ENCODE data around the gene TMEM43.

Gene TMEM43

GRCh38 chr3:14170531-14171159 is 45.8 kb downstream of the TMEM43 start:
- H3K9ac ChIP-seq (ENCODE audit: low read depth, low read length): no peak overlapping the region

GRCh38 chr3:14172496-14172895 is 47.6 kb downstream of the TMEM43 start:
- Histone ChIP-seq H3K36me3 (ENCODE audit: insufficient read depth, low read length) (peaks cover 51% of the 10 kb centered on the region), H3K4me2 (ENCODE audit: low read length) (no peak overlapping the region), H3K4me3 (ENCODE audit: low read length) (no peak overlapping the region), H3K9me3 (replicated peaks; ENCODE audit: low read length) (no peaks in the 10 kb centered on the region), H3K9ac (ENCODE audit: low read depth, low read length) (no peak overlapping the region), H3K4me1 (ENCODE audit: control insufficient read depth, insufficient read depth, low read length) (peaks cover 22% of the 10 kb centered on the region), H3K27me3 (ENCODE audit: control insufficient read depth, insufficient read depth, low read length) (no peaks in the 10 kb centered on the region)

More at GRCh38 chr3:14170531-14171159, 45.8 kb downstream of the TMEM43 start:
- Histone ChIP-seq H3K4me2 (ENCODE audit: low read length) (peak overlapping the region; percentile 5), H3K27me3 (ENCODE audit: control insufficient read depth, insufficient read depth, low read length) (no peaks in the 10 kb centered on the region), H3K9me3 (replicated peaks; ENCODE audit: low read length) (no peaks in the 10 kb centered on the region), H3K4me1 (ENCODE audit: control insufficient read depth, insufficient read depth, low read length) (peaks cover 17% of the 10 kb centered on the region), H3K36me3 (ENCODE audit: insufficient read depth, low read length) (peaks cover 65% of the 10 kb centered on the region), H3K4me3 (ENCODE audit: low read length) (no peak overlapping the region)

- no peak overlapping the region for H3K4me2 ChIP-seq (ENCODE audit: low read length)
- no peak overlapping the region for H3K9ac ChIP-seq (ENCODE audit: low read depth, low read length)
- no peaks in the 10 kb centered on the region for H3K27me3 ChIP-seq (ENCODE audit: control insufficient read depth, insufficient read depth, low read length)
- H3K4me1 ChIP-seq (ENCODE audit: control insufficient read depth, insufficient read depth, low read length): peaks cover 28% of the 10 kb centered on the region
- H3K36me3 ChIP-seq (ENCODE audit: insufficient read depth, low read length): peaks cover 33% of the 10 kb centered on the region
- H3K4me3 ChIP-seq (ENCODE audit: low read length): no peak overlapping the region
- H3K9me3 ChIP-seq (replicated peaks; ENCODE audit: low read length): no peaks in the 10 kb centered on the region
These were observed 49.6 kb downstream of the TMEM43 start for GRCh38 chr3:14174483-14174882.

GRCh38 chr3:14175383-14176037 is 50.7 kb downstream of the TMEM43 start:
- H3K9ac ChIP-seq (ENCODE audit: low read depth, low read length): no peak overlapping the region
- H3K36me3 ChIP-seq (ENCODE audit: insufficient read depth, low read length): peaks cover 23% of the 10 kb centered on the region
- H3K4me1 ChIP-seq (ENCODE audit: control insufficient read depth, insufficient read depth, low read length): peaks cover 28% of the 10 kb centered on the region
- no peaks in the 10 kb centered on the region for H3K27me3 ChIP-seq (ENCODE audit: control insufficient read depth, insufficient read depth, low read length)
- H3K4me2 ChIP-seq (ENCODE audit: low read length): no peak overlapping the region
- no peak overlapping the region for H3K4me3 ChIP-seq (ENCODE audit: low read length)
- no peaks in the 10 kb centered on the region for H3K9me3 ChIP-seq (replicated peaks; ENCODE audit: low read length)

- Histone ChIP-seq H3K9ac (ENCODE audit: low read depth, low read length) (peak overlapping the region; percentile 95), H3K4me1 (ENCODE audit: control insufficient read depth, insufficient read depth, low read length) (peaks cover 18% of the 10 kb centered on the region), H3K4me3 (ENCODE audit: low read length) (peak overlapping the region; percentile 83)
These were observed 52.9 kb downstream of the TMEM43 start for GRCh38 chr3:14177580-14178246.

GRCh38 chr3:14178247-14179113 is 53.6 kb downstream of the TMEM43 start, which contains the start of the genes LSM3 and XPC:
Gene LSM3 (plus strand): TSS chr3:14178817. CDS start chr3:14178861, 44 bp downstream.
Gene XPC (minus strand): TSS chr3:14178601. CDS start chr3:14178568, 33 bp downstream.
- Histone ChIP-seq H3K4me2 (ENCODE audit: low read length) (peak within 1 kb of the TSS; percentile 83), H3K9ac (ENCODE audit: low read depth, low read length) (peak within 1 kb of the TSS; percentile 95), H3K9me3 (replicated peaks; ENCODE audit: low read length) (no peaks in the 10 kb centered on the region), H3K27me3 (ENCODE audit: control insufficient read depth, insufficient read depth, low read length) (no peaks in the 10 kb centered on the region), H3K4me1 (ENCODE audit: control insufficient read depth, insufficient read depth, low read length) (peaks cover 18% of the 10 kb centered on the region), H3K4me3 (ENCODE audit: low read length) (peak within 1 kb of the TSS; percentile 83), H3K36me3 (ENCODE audit: insufficient read depth, low read length) (peaks cover 14% of the 10 kb centered on the region)

More at GRCh38 chr3:14177580-14178246, 52.9 kb downstream of the TMEM43 start:
- peak overlapping the region; percentile 83 for H3K4me2 ChIP-seq (ENCODE audit: low read length)
- peaks cover 11% of the 10 kb centered on the region for H3K36me3 ChIP-seq (ENCODE audit: insufficient read depth, low read length)
- no peaks in the 10 kb centered on the region for H3K27me3 ChIP-seq (ENCODE audit: control insufficient read depth, insufficient read depth, low read length)
- H3K9me3 ChIP-seq (replicated peaks; ENCODE audit: low read length): no peaks in the 10 kb centered on the region

GRCh38 chr3:14179114-14179465 is 54.2 kb downstream of the TMEM43 start:
- no peaks in the 10 kb centered on the region for H3K9me3 ChIP-seq (replicated peaks; ENCODE audit: low read length)
- peaks cover 17% of the 10 kb centered on the region for H3K36me3 ChIP-seq (ENCODE audit: insufficient read depth, low read length)
- no peaks in the 10 kb centered on the region for H3K27me3 ChIP-seq (ENCODE audit: control insufficient read depth, insufficient read depth, low read length)
- H3K4me2 ChIP-seq (ENCODE audit: low read length): peak overlapping the region; percentile 80
- H3K4me1 ChIP-seq (ENCODE audit: control insufficient read depth, insufficient read depth, low read length): peaks cover 18% of the 10 kb centered on the region
- peak overlapping the region; percentile 95 for H3K9ac ChIP-seq (ENCODE audit: low read depth, low read length)
- peak overlapping the region; percentile 83 for H3K4me3 ChIP-seq (ENCODE audit: low read length)

- Histone ChIP-seq H3K4me3 (ENCODE audit: low read length) (peak overlapping the region; percentile 83), H3K36me3 (ENCODE audit: insufficient read depth, low read length) (peaks cover 18% of the 10 kb centered on the region), H3K4me2 (ENCODE audit: low read length) (peak overlapping the region; percentile 80), H3K27me3 (ENCODE audit: control insufficient read depth, insufficient read depth, low read length) (no peaks in the 10 kb centered on the region), H3K9me3 (replicated peaks; ENCODE audit: low read length) (no peaks in the 10 kb centered on the region), H3K4me1 (ENCODE audit: control insufficient read depth, insufficient read depth, low read length) (peaks cover 15% of the 10 kb centered on the region), H3K9ac (ENCODE audit: low read depth, low read length) (peak overlapping the region; percentile 95)
These were observed 54.9 kb downstream of the TMEM43 start for GRCh38 chr3:14179795-14180194.

GRCh38 chr3:14181253-14181652 is 56.4 kb downstream of the TMEM43 start:
- H3K36me3 ChIP-seq (ENCODE audit: insufficient read depth, low read length): peaks cover 26% of the 10 kb centered on the region
- H3K4me2 ChIP-seq (ENCODE audit: low read length): no peak overlapping the region
- no peak overlapping the region for H3K4me3 ChIP-seq (ENCODE audit: low read length)
- no peaks in the 10 kb centered on the region for H3K27me3 ChIP-seq (ENCODE audit: control insufficient read depth, insufficient read depth, low read length)
- no peak overlapping the region for H3K9ac ChIP-seq (ENCODE audit: low read depth, low read length)
- no peaks in the 10 kb centered on the region for H3K9me3 ChIP-seq (replicated peaks; ENCODE audit: low read length)
- H3K4me1 ChIP-seq (ENCODE audit: control insufficient read depth, insufficient read depth, low read length): peaks cover 13% of the 10 kb centered on the region

GRCh38 chr3:14183015-14183577 is 58.2 kb downstream of the TMEM43 start:
- H3K36me3 ChIP-seq (ENCODE audit: insufficient read depth, low read length): peaks cover 37% of the 10 kb centered on the region
- no peak overlapping the region for H3K4me2 ChIP-seq (ENCODE audit: low read length)
- no peak overlapping the region for H3K9ac ChIP-seq (ENCODE audit: low read depth, low read length)
- H3K9me3 ChIP-seq (replicated peaks; ENCODE audit: low read length): no peaks in the 10 kb centered on the region
- H3K27me3 ChIP-seq (ENCODE audit: control insufficient read depth, insufficient read depth, low read length): no peaks in the 10 kb centered on the region
- H3K4me3 ChIP-seq (ENCODE audit: low read length): no peak overlapping the region
- H3K4me1 ChIP-seq (ENCODE audit: control insufficient read depth, insufficient read depth, low read length): peaks cover 7% of the 10 kb centered on the region
